Measurements from ENCODE around the gene MAGOH.

DNA sequence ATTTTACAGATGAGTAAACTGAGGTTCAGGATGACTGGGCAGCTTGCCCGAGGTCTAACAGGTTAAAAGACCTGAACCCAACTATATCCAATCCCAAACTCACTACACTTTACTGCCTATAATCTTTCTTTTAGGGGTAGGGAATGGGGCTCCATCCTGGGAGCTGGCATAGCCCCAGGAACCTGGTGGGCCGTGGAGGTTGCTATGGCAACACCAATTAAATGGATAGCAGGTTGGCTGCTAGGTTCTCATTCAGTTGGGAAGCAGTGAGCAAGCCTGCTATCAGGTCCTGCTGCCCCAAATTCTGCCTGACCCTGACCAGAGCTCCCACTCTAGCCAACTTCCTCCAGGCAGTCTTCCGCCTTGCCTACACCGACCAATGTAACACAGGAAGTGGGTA, 48.6 kb upstream of the MAGOH start:
- TF ChIP-seq, protein P1, sequence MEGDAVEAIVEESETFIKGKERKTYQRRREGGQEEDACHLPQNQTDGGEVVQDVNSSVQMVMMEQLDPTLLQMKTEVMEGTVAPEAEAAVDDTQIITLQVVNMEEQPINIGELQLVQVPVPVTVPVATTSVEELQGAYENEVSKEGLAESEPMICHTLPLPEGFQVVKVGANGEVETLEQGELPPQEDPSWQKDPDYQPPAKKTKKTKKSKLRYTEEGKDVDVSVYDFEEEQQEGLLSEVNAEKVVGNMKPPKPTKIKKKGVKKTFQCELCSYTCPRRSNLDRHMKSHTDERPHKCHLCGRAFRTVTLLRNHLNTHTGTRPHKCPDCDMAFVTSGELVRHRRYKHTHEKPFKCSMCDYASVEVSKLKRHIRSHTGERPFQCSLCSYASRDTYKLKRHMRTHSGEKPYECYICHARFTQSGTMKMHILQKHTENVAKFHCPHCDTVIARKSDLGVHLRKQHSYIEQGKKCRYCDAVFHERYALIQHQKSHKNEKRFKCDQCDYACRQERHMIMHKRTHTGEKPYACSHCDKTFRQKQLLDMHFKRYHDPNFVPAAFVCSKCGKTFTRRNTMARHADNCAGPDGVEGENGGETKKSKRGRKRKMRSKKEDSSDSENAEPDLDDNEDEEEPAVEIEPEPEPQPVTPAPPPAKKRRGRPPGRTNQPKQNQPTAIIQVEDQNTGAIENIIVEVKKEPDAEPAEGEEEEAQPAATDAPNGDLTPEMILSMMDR (IDR thresholded peaks at IDR 0.05): no peak
- TF ChIP-seq POLR2A (IDR thresholded peaks at IDR 0.05): no peak
